ENCODE measurements around the gene CDKN1A.
A peak's percentile ranks its signal among the peaks of the same experiment; 100 is the strongest.

Gene CDKN1A

DNA sequence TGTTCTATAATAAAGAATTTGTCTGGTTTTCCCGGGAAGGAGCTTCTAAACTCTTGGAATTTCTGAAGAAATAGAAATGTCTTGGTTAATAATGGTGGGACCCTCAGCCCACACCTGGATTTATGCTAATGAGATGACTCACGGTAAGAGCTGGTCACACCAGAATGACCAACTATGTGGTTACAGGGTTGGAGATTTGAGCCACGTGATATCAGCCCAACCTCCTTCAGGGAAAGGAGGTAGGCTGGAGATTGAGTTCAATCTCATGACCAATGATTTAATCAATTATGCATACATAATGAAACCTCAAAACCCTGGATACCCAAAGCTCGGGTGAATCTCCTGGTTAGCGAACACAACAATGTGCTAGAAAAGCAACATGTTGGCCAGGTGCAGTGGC, 22.1 kb upstream of the CDKN1A start:
- DNase-seq = no peak

- DNase-seq = no peak
These were observed 21.2 kb upstream of the CDKN1A start for GRCh38 chr6:36657271-36657670.

DNA sequence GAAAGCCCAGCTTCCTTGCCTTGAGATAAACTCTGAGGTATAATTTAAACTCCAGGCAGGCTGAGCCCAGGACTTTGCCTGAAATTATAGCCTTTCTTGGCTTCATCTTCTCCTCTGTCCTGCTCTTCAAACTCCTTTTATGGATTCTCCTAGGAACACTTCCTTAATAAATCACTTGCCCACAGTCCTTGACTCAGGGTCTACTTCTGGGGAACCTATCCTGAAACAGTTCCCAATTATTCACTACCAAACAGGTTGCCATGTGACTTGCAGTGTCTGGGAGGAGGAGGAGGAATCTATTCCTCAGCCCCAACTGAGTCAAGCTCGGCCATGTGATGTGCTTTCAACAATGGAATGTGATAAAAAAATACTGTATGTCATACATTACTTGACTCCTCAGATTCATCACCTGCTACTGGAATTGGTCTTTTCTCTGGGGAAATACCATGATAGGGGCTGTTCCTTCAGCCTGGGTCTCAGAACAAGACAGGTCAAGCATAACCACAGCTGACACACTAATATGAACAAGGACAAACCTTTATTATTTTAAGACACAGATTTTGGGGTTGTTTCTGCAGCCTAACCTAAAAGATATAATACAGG, 20.5 kb upstream of the CDKN1A start:
- DNase-seq = no peak

GRCh38 chr6:36659271-36659670, 19.2 kb upstream of the CDKN1A start:
- DNase-seq = no peak

DNA sequence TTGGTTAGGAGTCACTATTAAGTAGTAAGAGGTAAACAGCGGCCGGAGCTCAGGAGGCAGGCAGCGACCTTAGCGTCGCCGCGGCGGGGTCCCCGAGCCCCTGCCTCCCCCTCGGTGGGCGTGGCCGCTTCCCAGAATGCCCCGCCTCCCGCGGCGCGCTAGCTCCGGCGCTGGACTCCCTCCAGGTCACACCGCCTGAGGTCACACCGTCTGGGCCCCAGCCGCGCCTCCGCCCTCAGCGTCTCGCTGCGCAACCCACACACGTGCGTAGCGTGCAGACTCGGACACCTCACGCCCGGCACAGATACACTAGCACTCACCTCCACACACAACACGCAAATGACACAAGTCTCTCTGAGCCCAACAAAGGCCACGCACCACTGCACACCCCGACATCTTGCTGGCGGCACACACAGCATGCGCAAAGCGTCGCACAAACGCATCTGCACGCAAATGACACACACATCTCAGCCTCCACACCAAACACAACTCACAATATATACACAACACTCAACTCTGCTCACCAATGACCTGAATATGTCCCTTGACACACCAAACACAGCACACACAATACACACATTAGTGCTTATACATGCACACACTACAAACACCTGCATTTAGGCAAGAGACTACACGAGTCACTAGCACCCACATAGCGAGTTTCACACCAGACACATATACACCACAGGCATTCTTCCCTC, 17.6 kb upstream of the CDKN1A start:
- DNase-seq = peak; percentile 33

DNA sequence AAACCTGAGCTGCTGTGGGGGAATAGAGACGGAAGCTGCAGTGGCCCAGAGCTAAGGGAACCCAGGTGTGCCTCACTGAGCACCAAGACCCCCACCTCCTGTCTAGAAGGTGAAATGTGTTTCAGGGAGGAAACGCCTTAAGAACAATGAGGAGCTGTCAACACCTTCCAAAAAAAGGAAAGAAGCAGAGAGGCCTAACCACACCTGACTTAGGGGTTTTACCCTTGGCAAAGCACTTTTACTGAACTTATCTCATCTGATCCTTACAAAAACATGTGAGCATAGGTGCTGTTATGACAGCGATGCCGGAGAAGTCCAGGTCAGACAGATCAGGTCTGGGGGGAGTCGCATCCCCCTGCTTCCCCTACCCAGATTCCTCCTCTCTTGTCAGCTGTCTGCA, 16.1 kb upstream of the CDKN1A start:
- no peak for DNase-seq

DNA sequence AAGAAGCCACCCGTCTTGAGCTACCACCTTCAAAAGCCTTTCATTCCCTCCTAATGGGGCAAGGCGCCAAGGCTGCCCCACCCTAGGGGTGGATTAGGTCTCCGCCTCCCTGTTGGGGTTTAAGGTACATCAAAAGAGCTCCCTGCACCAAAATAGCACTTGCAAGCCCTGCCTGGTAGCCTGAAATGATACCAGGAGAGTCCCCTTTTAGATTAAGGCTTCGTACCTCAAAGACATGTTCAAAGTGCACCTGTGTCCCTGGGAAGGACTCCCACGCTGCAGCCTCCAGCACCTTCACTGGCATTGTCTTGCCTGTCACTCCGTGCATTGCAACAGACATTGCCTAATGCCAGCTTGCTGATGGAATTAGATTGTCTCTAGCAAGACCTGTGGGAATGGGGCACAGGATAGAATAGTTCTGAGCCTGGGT, 15.7 kb upstream of the CDKN1A start:
- peak; percentile 48 for DNase-seq

DNA sequence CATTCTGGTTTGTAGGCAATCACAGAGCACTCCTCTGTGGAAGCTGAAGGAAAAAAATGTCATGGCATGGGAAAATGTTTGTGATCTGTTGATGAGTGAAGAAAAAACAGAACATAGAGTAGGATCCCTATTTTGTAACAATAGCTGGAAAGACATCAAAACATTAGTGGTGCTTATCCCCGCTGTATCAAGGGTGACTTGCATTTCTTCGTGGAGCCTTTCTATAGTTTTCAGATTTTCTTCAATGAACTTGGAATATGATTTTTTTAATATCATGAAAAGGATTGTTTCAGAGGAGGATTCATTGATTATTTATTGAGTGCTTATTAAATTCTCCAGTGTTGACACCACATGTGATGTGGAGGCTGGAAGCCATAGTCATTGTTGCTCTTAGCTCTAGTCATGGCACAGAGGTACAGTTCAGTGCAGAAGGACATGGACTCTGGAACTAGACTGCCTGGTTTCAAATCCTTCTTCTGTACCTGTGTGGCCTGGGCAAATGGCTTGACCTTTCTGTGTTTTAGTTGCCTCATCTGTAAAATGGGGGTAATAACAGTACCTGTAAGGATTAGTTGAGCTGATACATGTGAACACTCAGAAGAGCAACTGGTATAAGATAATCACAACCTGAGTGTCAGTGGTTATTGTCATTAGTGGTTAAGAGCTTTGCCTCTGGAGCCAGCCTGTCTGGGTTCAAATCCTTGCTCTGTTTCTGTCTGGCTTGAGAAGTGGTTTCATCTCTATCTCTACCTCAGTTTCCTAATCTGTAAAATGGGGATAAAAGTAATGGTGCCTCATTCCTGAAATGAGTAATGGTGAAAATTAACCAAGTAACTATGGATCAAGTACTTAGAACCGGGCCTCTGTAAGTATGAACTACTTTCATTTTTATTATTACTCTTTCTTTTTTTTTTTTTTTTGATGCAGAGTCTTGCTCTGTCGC, 14.7 kb upstream of the CDKN1A start:
- no peak for DNase-seq

- no peak for DNase-seq
These were observed 13.3 kb upstream of the CDKN1A start for GRCh38 chr6:36665180-36665579.

GRCh38 chr6:36666287-36666686, 12.2 kb upstream of the CDKN1A start:
- DNase-seq = no peak

DNA sequence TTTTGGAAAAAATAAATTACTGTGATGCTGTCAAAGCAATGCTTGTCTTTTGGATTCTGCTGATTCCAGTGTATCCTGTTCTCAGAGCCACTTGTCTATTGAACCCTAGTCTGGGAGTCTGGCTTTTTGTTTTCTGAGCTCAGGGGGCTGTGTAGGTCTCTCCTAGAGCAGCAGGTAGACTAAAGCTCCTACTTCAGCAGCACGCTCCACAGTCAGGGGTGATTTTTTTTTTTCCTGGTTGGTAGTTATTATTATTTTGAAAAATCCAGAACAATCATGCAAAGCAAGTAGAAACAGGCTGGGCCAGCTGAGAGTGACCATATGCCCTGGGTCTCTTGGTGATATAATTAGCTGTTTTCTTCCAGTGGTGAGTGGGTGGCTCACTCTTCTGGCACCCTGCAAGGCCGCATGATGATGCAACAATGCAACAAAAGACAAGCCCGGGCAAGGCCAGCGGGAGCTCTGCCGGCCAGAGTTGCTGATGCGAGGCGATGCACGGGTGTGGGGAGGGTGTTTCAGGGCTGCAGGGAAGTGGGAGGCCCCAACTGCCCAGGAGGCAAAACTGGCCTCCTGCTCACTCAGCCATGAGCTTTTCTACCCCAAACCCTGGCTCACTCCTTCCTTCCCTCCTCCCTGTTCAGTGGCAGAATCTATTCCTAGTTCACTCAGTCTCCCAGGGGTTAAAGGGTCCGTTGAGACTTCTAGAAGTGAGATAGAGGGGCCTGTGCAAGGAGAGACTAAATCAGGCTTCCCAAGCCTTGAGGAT, 11.5 kb upstream of the CDKN1A start:
- no peak for DNase-seq

DNA sequence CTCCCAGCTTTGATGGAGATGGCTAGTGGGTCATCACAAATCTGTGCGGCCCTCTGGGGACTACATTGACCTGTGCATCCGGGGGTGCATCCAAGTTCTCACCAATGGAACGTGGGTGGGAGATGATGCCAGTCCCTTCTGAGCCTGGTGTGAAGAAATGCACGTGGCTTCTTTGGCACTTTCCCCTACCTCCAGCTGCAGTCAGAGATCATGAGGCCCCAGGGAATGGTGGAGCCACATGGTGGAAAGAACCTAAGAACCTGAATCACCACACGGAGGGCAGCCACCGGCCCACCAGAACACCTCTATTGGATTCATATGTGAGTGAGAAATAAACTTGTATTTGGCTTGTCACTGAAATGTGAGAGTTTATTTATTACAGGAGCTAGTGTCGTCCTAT, 9.9 kb upstream of the CDKN1A start:
- DNase-seq = no peak

DNA sequence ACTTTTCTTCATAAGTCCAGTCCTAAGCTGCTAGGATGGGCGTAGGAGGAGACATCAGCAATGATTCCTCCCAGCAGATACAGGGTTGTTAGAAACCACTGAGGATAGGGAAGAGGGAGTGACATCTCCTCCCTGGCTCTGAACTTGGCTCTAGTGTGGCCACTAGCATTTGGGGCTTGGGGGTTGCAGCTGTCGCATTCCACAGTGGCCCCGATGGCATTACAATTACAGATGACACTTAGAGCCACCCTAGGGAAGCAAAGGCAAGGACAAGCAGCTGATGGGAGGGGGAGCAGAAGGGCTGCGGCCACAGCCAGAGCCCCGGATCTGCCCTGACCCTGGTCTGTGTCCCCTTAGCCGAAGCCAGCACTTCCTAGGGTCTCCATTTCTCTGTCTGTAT, 9.5 kb upstream of the CDKN1A start:
- DNase-seq = no peak

DNA sequence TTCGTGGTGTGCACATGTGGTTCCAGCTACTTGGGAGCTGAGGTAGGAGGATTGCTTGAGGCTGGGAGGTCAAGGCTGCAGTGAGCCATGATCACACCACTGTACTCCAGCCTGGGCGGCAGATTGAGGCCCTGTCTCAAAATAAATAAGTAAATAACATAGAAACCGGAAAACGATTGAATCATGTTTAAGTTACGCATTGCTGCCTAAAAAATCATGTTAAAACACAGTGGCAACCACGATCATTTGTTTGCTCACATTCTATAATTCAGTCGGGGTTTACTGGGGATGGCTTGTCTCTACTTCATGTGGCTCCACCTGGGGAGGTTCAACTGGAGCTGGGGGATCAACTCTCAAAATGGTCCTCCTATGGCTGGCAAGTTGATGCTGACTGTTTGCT, 8.2 kb upstream of the CDKN1A start:
- DNase-seq = no peak

- DNase-seq = no peak
These were observed 6.7 kb upstream of the CDKN1A start for GRCh38 chr6:36671687-36672375.

DNA sequence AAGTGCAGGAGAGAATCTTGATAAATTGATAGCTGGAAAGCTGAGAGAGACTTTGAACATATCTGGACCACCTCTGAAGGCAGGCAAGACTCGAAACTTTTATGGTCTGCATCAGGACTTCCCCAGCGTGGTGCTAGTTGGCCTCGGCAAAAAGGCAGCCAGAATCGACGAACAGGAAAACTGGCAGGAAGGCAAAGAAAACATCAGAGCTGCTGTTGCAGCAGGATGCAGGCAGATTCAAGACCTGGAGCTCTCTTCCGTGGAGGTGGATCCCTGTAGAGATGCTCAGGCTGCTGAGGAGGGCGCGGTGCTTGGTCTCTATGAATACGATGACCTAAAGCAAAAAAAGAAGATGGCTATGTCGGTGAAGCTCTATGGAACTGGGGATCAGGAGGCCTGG, 4.6 kb upstream of the CDKN1A start:
- DNase-seq = no peak

GRCh38 chr6:36674942-36675341, 3.6 kb upstream of the CDKN1A start:
- DNase-seq = no peak

DNA sequence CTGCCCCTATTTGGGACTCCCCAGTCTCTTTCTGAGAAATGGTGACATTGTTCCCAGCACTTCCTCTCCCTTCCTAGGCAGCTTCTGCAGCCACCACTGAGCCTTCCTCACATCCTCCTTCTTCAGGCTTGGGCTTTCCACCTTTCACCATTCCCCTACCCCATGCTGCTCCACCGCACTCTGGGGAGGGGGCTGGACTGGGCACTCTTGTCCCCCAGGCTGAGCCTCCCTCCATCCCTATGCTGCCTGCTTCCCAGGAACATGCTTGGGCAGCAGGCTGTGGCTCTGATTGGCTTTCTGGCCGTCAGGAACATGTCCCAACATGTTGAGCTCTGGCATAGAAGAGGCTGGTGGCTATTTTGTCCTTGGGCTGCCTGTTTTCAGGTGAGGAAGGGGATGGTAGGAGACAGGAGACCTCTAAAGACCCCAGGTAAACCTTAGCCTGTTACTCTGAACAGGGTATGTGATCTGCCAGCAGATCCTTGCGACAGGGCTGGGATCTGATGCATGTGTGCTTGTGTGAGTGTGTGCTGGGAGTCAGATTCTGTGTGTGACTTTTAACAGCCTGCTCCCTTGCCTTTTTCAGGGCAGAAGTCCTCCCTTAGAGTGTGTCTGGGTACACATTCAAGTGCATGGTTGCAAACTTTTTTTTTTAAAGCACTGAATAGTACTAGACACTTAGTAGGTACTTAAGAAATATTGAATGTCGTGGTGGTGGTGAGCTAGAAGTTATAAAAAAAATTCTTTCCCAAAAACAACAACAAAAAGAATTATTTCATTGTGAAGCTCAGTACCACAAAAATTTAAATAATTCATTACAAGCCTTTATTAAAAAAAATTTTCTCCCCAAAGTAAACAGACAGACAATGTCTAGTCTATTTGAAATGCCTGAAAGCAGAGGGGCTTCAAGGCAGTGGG, 2.1 kb upstream of the CDKN1A start:
- no peak for DNase-seq

DNA sequence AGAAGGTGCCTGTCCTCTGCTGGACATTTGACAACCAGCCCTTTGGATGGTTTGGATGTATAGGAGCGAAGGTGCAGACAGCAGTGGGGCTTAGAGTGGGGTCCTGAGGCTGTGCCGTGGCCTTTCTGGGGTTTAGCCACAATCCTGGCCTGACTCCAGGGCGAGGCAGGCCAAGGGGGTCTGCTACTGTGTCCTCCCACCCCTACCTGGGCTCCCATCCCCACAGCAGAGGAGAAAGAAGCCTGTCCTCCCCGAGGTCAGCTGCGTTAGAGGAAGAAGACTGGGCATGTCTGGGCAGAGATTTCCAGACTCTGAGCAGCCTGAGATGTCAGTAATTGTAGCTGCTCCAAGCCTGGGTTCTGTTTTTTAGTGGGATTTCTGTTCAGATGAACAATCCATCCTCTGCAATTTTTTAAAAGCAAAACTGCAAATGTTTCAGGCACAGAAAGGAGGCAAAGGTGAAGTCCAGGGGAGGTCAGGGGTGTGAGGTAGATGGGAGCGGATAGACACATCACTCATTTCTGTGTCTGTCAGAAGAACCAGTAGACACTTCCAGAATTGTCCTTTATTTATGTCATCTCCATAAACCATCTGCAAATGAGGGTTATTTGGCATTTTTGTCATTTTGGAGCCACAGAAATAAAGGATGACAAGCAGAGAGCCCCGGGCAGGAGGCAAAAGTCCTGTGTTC, 1.3 kb upstream of the CDKN1A start:
- DNase-seq = no peak

GRCh38 chr6:36677753-36678487, 594 bp upstream of the CDKN1A start:
- no peak for DNase-seq

Data from hematopoietic multipotent progenitor cell treated with erythropoietin and hydrocortisone succinate and interleukin-3 and kit ligand, for 6 days (in vitro differentiated cells).